Measurements from ENCODE around the gene FGD2. TPM values are rescaled to one million over a fixed set of nuclear protein-coding genes. Genes with fewer than 3 reads are reported as not detected.
A peak's percentile ranks its signal among the peaks of the same experiment; 100 is the strongest.

The FGD2 gene
- total and polyA plus RNA-seq, 9 of the 15 experiments (the other 6 are each of a cell fraction or from before 2014, with no cell fraction given) = 0.09 TPM; not detected in 8

- TF ChIP-seq CHAMP1 (IDR thresholded peaks at IDR 0.05) (peak; percentile 87), LEF1 (IDR thresholded peaks at IDR 0.05) (peak; percentile 42; the same call in 1 of the 2 replicates), E2F4 (CRISPR knock-in tag; IDR thresholded peaks at IDR 0.05; ENCODE audit: low read depth) (no peak), SMAD4 (CRISPR knock-in tag; conservative IDR thresholded peaks at IDR 0.05) (no peak), DACH1 (IDR thresholded peaks at IDR 0.05; ENCODE audit: partially characterized antibody) (peak; percentile 27), YBX1 (IDR thresholded peaks at IDR 0.05) (no peak), JUND (IDR thresholded peaks at IDR 0.05; ENCODE audit: borderline replicate concordance, low read depth, low read length) (no peak), JUND (tag; IDR thresholded peaks at IDR 0.05; ENCODE audit: borderline replicate concordance, low read depth, low read length) (no peak), KLF16 (IDR thresholded peaks at IDR 0.05) (no peak), E2F8 (IDR thresholded peaks at IDR 0.05; ENCODE audit: low read depth, partially characterized antibody) (peak; percentile 14), ATF3 (IDR thresholded peaks at IDR 0.05) (no peak), ATF3 (CRISPR knock-in tag; conservative IDR thresholded peaks at IDR 0.05) (no peak), MLX (CRISPR knock-in tag; conservative IDR thresholded peaks at IDR 0.05) (no peak), ZBTB11 (CRISPR knock-in tag; IDR thresholded peaks at IDR 0.05) (no peak), SLC30A9 (CRISPR knock-in tag; IDR thresholded peaks at IDR 0.05) (no peak), SNRNP70 (optimal IDR thresholded peaks at IDR 0.05; ENCODE audit: low read depth, low read length) (no peak)
Measured at GRCh38 chr6:37030599-37030998, 25.1 kb downstream of the FGD2 start (continued).
